B cell (primary cell): Measurements from ENCODE around the gene PPM1G. TPM values are rescaled to one million over a fixed set of nuclear protein-coding genes. Genes with fewer than 3 reads are reported as not detected.

Experiments used
- ATAC-seq: fragments of 200-7000 bp; cut with Tn5 transposase; one replicate; pipeline ENCODE4 v1.10.0; 2021; ENCODE audit warnings: low read depth, mild to moderate bottlenecking, moderate number of reproducible peaks, moderate library complexity
- CTCF ChIA-PET: fragments of 350-600 bp; sonication (Branson Sonifier 250); formaldehyde crosslinking; loops from one replicate; lab custom pipeline; 2021; ENCODE audit warnings: antibody characterized with exemption, inconsistent platforms; lab: Charles Lee
- POLR2A ChIA-PET: fragments of 350-600 bp; sonication (Branson Sonifier 250); formaldehyde crosslinking; loops from one replicate; lab custom pipeline; 2021; ENCODE audit warnings: antibody characterized with exemption; lab: Charles Lee
- DNase-seq: peaks from one replicate; pipeline ENCODE4 v3.0.0; 2013
- H2AFZ ChIP-seq: 2 replicates; pipeline ENCODE4 v1.6.1; 2012; ENCODE audit warnings: mild to moderate bottlenecking, low read depth, low read length; ENCODE audit not compliant: insufficient read depth, poor library complexity, severe bottlenecking
- H3K27ac ChIP-seq, 2 donors: 1 replicate in 1 of 2; 2 replicates in 1 of 2; pipeline ENCODE4 v1.5.1; 2012 to 2013; ENCODE audit warnings: low read length in 2 of 2, mild to moderate bottlenecking in 2 of 2, moderate library complexity in 1 of 2
- H3K27me3 ChIP-seq, 4 experiments: fragments of 200-600 bp in 1 of 4; sonication (generic) in 1 of 4; replicated peaks in 1 of 4; 1 replicate in 2 of 4; 2 replicates in 2 of 4; pipeline versions ENCODE4 v1.6.1 to v1.7.0; 2013 to 2016; ENCODE audit warnings: low read length in 3 of 4, mild to moderate bottlenecking in 2 of 4, mixed read lengths in 1 of 4, moderate library complexity in 1 of 4; ENCODE audit not compliant: insufficient read depth in 4 of 4, control insufficient read depth in 3 of 4; ENCODE audit errors: control extremely low read depth in 1 of 4
- H3K36me3 ChIP-seq, 2 experiments: replicated peaks in 1 of 2; 1 replicate in 1 of 2; 2 replicates in 1 of 2; pipeline versions ENCODE4 v1.6.1 to v1.7.1; 2013; ENCODE audit warnings: low read length in 1 of 2; ENCODE audit not compliant: insufficient read depth in 2 of 2, control insufficient read depth in 1 of 2; ENCODE audit errors: control extremely low read depth in 1 of 2, extremely low read depth in 1 of 2
- H3K4me1 ChIP-seq, 2 donors: fragments of 200-600 bp in 1 of 2; sonication (generic) in 1 of 2; 1 replicate in 1 of 2; 2 replicates in 1 of 2; pipeline versions ENCODE4 v1.5.1 to v1.6.1; 2013 to 2017; ENCODE audit warnings: low read length in 2 of 2; ENCODE audit not compliant: control insufficient read depth in 2 of 2, insufficient read depth in 2 of 2
- H3K4me2 ChIP-seq: replicated peaks from 2 replicates; pipeline ENCODE3; 2012; ENCODE audit warnings: mild to moderate bottlenecking, low read depth, low read length; ENCODE audit not compliant: poor library complexity, severe bottlenecking
- H3K4me3 ChIP-seq, 5 experiments: fragments of 200-600 bp in 1 of 5; sonication (generic) in 1 of 5; 1 replicate in 3 of 5; 2 replicates in 2 of 5; pipeline versions ENCODE4 v1.5.1 to v1.7.0; 2011 to 2016; ENCODE audit warnings: low read length in 4 of 5, mild to moderate bottlenecking in 4 of 5, low read depth in 2 of 5, control low read depth in 1 of 5, moderate library complexity in 1 of 5; ENCODE audit not compliant: insufficient read depth in 1 of 5; ENCODE audit errors: control extremely low read depth in 1 of 5, extremely low read depth in 1 of 5
- H3K79me2 ChIP-seq: fragments of 200-600 bp; sonication (generic); one replicate; pipeline ENCODE4 v1.6.0; 2016; ENCODE audit warnings: low read length; ENCODE audit not compliant: control insufficient read depth, insufficient read depth
- H3K9ac ChIP-seq: fragments of 200-600 bp; sonication (generic); 2 replicates; pipeline ENCODE4 v1.6.1; 2017; ENCODE audit warnings: mild to moderate bottlenecking, low read length, moderate library complexity
- H3K9me3 ChIP-seq, 3 donors: one replicate each; pipeline versions ENCODE4 v1.6.1 to v1.7.1; 2013; ENCODE audit warnings: low read length in 2 of 3; ENCODE audit not compliant: control insufficient read depth in 2 of 3, insufficient read depth in 1 of 3; ENCODE audit errors: control extremely low read depth in 1 of 3
- H4K20me1 ChIP-seq: 2 replicates; pipeline ENCODE4 v1.6.0; 2012; ENCODE audit warnings: mild to moderate bottlenecking, low read length; ENCODE audit not compliant: insufficient read depth, control insufficient read depth, poor library complexity, severe bottlenecking
- H3K27ac Mint-ChIP-seq: one replicate; pipeline ENCODE4 v1.8.0; 2021; ENCODE audit warnings: mixed read lengths
- H3K27me3 Mint-ChIP-seq: one replicate; pipeline ENCODE4 v1.8.0; 2021; ENCODE audit warnings: mixed read lengths
- H3K4me1 Mint-ChIP-seq: one replicate; pipeline ENCODE4 v1.8.0; 2021; ENCODE audit warnings: mixed read lengths
- H3K4me3 Mint-ChIP-seq: one replicate; pipeline ENCODE4 v1.8.0; 2021; ENCODE audit warnings: mixed read lengths
- H3K9me3 Mint-ChIP-seq: one replicate; pipeline ENCODE4 v1.8.0; 2022; ENCODE audit warnings: mixed read lengths; ENCODE audit not compliant: insufficient read depth
- CTCF ChIP-seq: fragments of 200-600 bp; IDR thresholded peaks from one replicate; pipeline ENCODE4 v1.8.0; 2022; ENCODE audit warnings: antibody characterized with exemption, mild to moderate bottlenecking
- EZH2 ChIP-seq: IDR thresholded peaks from 2 replicates; pipeline ENCODE4 v1.6.1; 2012; ENCODE audit warnings: borderline replicate concordance, low read depth, mild to moderate bottlenecking, moderate library complexity, low read length; ENCODE audit not compliant: insufficient read depth, poor library complexity, severe bottlenecking
- WGBS: methylation state at CpG from one replicate; pipeline ENCODE4 v1.1.5; 2013; ENCODE audit warnings: missing lambda C conversion rate; ENCODE audit not compliant: insufficient coverage; 5-methylcytosine and 5-hydroxymethylcytosine counted together
- intact Hi-C: fragments of 100-400 bp; cut with micrococcal nuclease; formaldehyde crosslinking; loops from one replicate; pipeline ENCODE4 v1.10.0; 2022
- polyA plus RNA-seq: library from polyadenylated mRNA; depleted of rRNA; stranded (reverse); fragments of >200 nt; gene quantifications from 2 replicates; pipeline ENCODE4 v1.2.3, GENCODE V29; 2012
- total RNA-seq, 2 donors: library from RNA; stranded (reverse); fragments of 120-200 nt in 1 of 2; gene quantifications; 1 replicate in 1 of 2; 2 replicates in 1 of 2; pipeline versions ENCODE4 v1.2.3 to v1.2.4, GENCODE V29; 2013 to 2022

PPM1G gene
- total and polyA plus RNA-seq, 2 donors (not counting 1 experiment from before 2014, with no cell fraction given): 23.7 to 48.9 TPM

DNA sequence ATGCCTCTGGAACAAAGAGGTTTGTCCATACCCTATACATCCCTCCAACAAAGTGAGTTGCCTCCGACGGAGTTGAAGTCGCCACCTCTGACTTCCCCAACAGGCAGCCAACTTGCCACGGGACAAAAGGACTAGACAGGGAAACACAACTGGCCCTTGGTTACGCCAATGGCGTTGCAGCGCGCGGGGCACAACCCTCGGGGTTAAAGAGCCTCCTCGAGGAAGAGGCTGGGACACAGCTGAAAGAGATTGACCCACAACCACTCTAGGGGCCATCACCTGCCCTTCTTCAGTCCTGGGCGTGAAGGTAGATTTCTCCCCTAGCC, 53.4 kb downstream of the PPM1G start:
- H3K9ac ChIP-seq: peak overlapping the region; percentile 78
- no peak for DNase-seq
- no peaks in the 10 kb centered on the region for H3K36me3 ChIP-seq
- ChIA-PET POLR2A (interaction anchor here (0.6 to 2.9 kb wide), 4 partner anchors 15 to 144 kb away, joined by 4 to 34 read pairs (median 7); partner anchors contain the start of genes ATRAID, EIF2B4, MPV17 and SLC5A6), CTCF (interaction anchor here (1.0 to 2.0 kb wide), 3 partner anchors 13 to 53 kb away, joined by 4 to 14 read pairs (median 8); partner anchors contain the start of genes EIF2B4, PPM1G and SNX17)
- Mint-ChIP-seq H3K4me3 (peak overlapping the region; percentile 97), H3K9me3 (no peaks in the 10 kb centered on the region), H3K4me1 (peaks cover 50% of the 10 kb centered on the region), H3K27ac (peak overlapping the region; percentile 99), H3K27me3 (no peaks in the 10 kb centered on the region)
- ATAC-seq: no peak
- H3K27ac ChIP-seq: peak overlapping the region; percentile 86 to 88
- 0% methylated on average over 12 of the region's 12 CpGs for WGBS
- peak overlapping the region; percentile 98 for H2AFZ ChIP-seq
- peaks cover 65% of the 10 kb centered on the region for H3K79me2 ChIP-seq
- H3K4me3 ChIP-seq: peak overlapping the region; percentile 64 to 90 (median 82)
- peaks cover 18 to 25% of the 10 kb centered on the region in 2 donors for H3K4me1 ChIP-seq
- intact Hi-C loops: loop anchor here (1.0 to 5.0 kb wide), 8 partner anchors 14 to 1396 kb away; partner anchors contain the start of genes CAD, EIF2B4, MPV17 and NRBP1
- no peaks in the 10 kb centered on the region for H3K9me3 ChIP-seq
- peaks cover 22% of the 10 kb centered on the region for H4K20me1 ChIP-seq
- H3K27me3 ChIP-seq: no peaks in the 10 kb centered on the region
- TF ChIP-seq CTCF: no peak
- no peak for TF ChIP-seq EZH2
- H3K4me2 ChIP-seq: peak overlapping the region; percentile 95

GRCh38 chr2:27354597-27354927, 54.8 kb downstream of the PPM1G start:
- H3K4me2 ChIP-seq: no peak overlapping the region
- peaks cover 18 to 25% of the 10 kb centered on the region in 2 donors for H3K4me1 ChIP-seq
- no peaks in the 10 kb centered on the region for H3K9me3 Mint-ChIP-seq
- peaks cover 80% of the 10 kb centered on the region for H3K79me2 ChIP-seq
- DNase-seq (no peak), ATAC-seq (no peak)
- intact Hi-C loops: no loop called here
- H4K20me1 ChIP-seq: peaks cover 32% of the 10 kb centered on the region
- H3K4me3 Mint-ChIP-seq: no peak overlapping the region
- POLR2A ChIA-PET: no interaction called here
- H3K27me3 ChIP-seq: no peaks in the 10 kb centered on the region
- H3K9ac ChIP-seq: no peak overlapping the region
- TF ChIP-seq CTCF (no peak), EZH2 (no peak)
- CTCF ChIA-PET: interaction anchor here (1.5 kb wide), 1 partner anchor 15 kb away, joined by 5 read pairs; the partner anchor contains the start of gene EIF2B4
- H3K27ac Mint-ChIP-seq: no peak overlapping the region
- H3K27ac ChIP-seq: no peak overlapping the region
- peaks cover 0 to 4% of the 10 kb centered on the region in 2 experiments for H3K36me3 ChIP-seq
- no peaks in the 10 kb centered on the region for H3K9me3 ChIP-seq
- no peaks in the 10 kb centered on the region for H3K27me3 Mint-ChIP-seq
- WGBS: 93% methylated on average over 4 of the region's 7 CpGs
- no peak overlapping the region for H2AFZ ChIP-seq
- H3K4me3 ChIP-seq: no peak overlapping the region
- H3K4me1 Mint-ChIP-seq: peaks cover 56% of the 10 kb centered on the region
